ENCODE data around the gene NUDT14. TPM values are rescaled to one million over a fixed set of nuclear protein-coding genes. Genes with fewer than 3 reads are reported as not detected.

Gene NUDT14
- total and polyA plus RNA-seq, 12 donors = 15.1 to 33.9 (median 29.6) TPM

GRCh38 chr14:105208738-105209075 is 27.6 kb upstream of the NUDT14 start:
- WGBS, 2 donors = 91% methylated on average over 12 of the region's 12 CpGs
- peak in 1 of 2 donors; percentile 13 for DNase-seq
- H3K4me3 ChIP-seq = no peak overlapping the region
- peaks cover 0 to 48% (median 7%) of the 10 kb centered on the region in 9 donors for H3K36me3 ChIP-seq
- ATAC-seq = no peak
- H3K27ac ChIP-seq = no peak overlapping the region
- no peaks in the 10 kb centered on the region for H3K9me3 ChIP-seq
- H3K4me1 ChIP-seq = peaks cover 23 to 40% (median 32%) of the 10 kb centered on the region in 9 donors
- TF ChIP-seq CTCF (IDR thresholded peaks at IDR 0.05) = no peak
- H3K27me3 ChIP-seq = no peaks in the 10 kb centered on the region
- intact Hi-C loops (cut with DNase I) = loop anchor here in 2 of 10 donors (10.0 kb wide), 1 partner anchor 76 kb away; no protein-coding TSS in a partner anchor

- ATAC-seq (no peak), DNase-seq (no peak)
- Histone ChIP-seq H3K27ac (peak overlapping the region in 5 of 10 donors; percentile 37 to 65 (median 51)), H3K36me3 (peaks cover 0 to 42% (median 7%) of the 10 kb centered on the region in 9 donors), H3K27me3 (no peaks in the 10 kb centered on the region), H3K4me1 (peaks cover 24 to 44% (median 34%) of the 10 kb centered on the region in 9 donors), H3K4me3 (no peak overlapping the region), H3K9me3 (no peaks in the 10 kb centered on the region)
- intact Hi-C loops (cut with DNase I) = loop anchor here in 2 of 10 donors (10.0 kb wide), 1 partner anchor 77 kb away; no protein-coding TSS in a partner anchor
- 87 to 89% methylated on average over 25 of the region's 25 CpGs for WGBS, 2 donors
- TF ChIP-seq CTCF (IDR thresholded peaks at IDR 0.05) = no peak
Observed at GRCh38 chr14:105207996-105208737, 27.1 kb upstream of the NUDT14 start.

GRCh38 chr14:105207460-105207901 is 26.4 kb upstream of the NUDT14 start:
- peak; percentile 12 to 60 (median 42) for ATAC-seq
- Histone ChIP-seq H3K27me3 (peaks cover 0 to 3% (median 0%) of the 10 kb centered on the region in 7 donors), H3K4me1 (peaks cover 26 to 51% (median 41%) of the 10 kb centered on the region in 9 donors), H3K4me3 (no peak overlapping the region), H3K36me3 (peaks cover 0 to 36% (median 7%) of the 10 kb centered on the region in 9 donors), H3K27ac (peak overlapping the region in 8 of 10 donors; percentile 5 to 65 (median 44)), H3K9me3 (no peaks in the 10 kb centered on the region)
- intact Hi-C loops (cut with DNase I) = loop anchor here in 2 of 10 donors (10.0 kb wide), 1 partner anchor 77 kb away; no protein-coding TSS in a partner anchor
- 48 to 52% methylated on average over 13 of the region's 13 CpGs for WGBS, 2 donors
- peak; percentile 55 to 65 for DNase-seq
- peak in 4 of 9 donors; percentile 31 to 45 (median 42) for TF ChIP-seq CTCF (IDR thresholded peaks at IDR 0.05)

GRCh38 chr14:105206873-105207272 is 25.8 kb upstream of the NUDT14 start:
- intact Hi-C loops (cut with DNase I) = loop anchor here in 2 of 10 donors (10.0 kb wide), 1 partner anchor 78 kb away; no protein-coding TSS in a partner anchor

More at GRCh38 chr14:105206873-105207272, 25.8 kb upstream of the NUDT14 start:
- H3K4me1 ChIP-seq = peaks cover 26 to 57% (median 46%) of the 10 kb centered on the region in 9 donors
- H3K4me3 ChIP-seq = no peak overlapping the region
- WGBS, 2 donors = 25 to 28% methylated on average over 5 of the region's 5 CpGs
- no peak for DNase-seq
- ATAC-seq = no peak
- no peak for TF ChIP-seq CTCF (IDR thresholded peaks at IDR 0.05)
- peaks cover 0 to 32% (median 7%) of the 10 kb centered on the region in 9 donors for H3K36me3 ChIP-seq
- no peaks in the 10 kb centered on the region for H3K9me3 ChIP-seq
- peaks cover 0 to 7% (median 0%) of the 10 kb centered on the region in 7 donors for H3K27me3 ChIP-seq
- H3K27ac ChIP-seq = peak overlapping the region in 7 of 10 donors; percentile 5 to 65 (median 41)
